Activated naive CD4-positive, alpha-beta T cell treated with anti-CD3 and anti-CD28 coated beads, Interleukin-2, amount 50 U/mL, for 24 hours (primary cell): ENCODE results near the gene BUB1.
A peak's percentile ranks its signal among the peaks of the same experiment; 100 is the strongest.
"Not testable (repeated sequence)": the region's sequence is repeated elsewhere in the genome, so short reads cannot be mapped to it uniquely, and the experiment has no call there.

Source experiments
- H3K27ac Mint-ChIP-seq: one replicate; pipeline ENCODE4 v1.8.0; 2021; ENCODE audit warnings: mild to moderate bottlenecking, mixed read lengths
- H3K27me3 Mint-ChIP-seq: one replicate; pipeline ENCODE4 v1.8.0; 2021; ENCODE audit warnings: mixed read lengths
- H3K36me3 Mint-ChIP-seq: one replicate; pipeline ENCODE4 v1.8.0; 2021; ENCODE audit warnings: mixed read lengths
- H3K4me1 Mint-ChIP-seq: one replicate; pipeline ENCODE4 v1.8.0; 2021; ENCODE audit warnings: mixed read lengths
- H3K4me3 Mint-ChIP-seq: one replicate; pipeline ENCODE4 v1.8.0; 2021; ENCODE audit warnings: mild to moderate bottlenecking, mixed read lengths
- H3K9me3 Mint-ChIP-seq: one replicate; pipeline ENCODE4 v1.8.0; 2021; ENCODE audit warnings: mixed read lengths

BUB1 gene

DNA sequence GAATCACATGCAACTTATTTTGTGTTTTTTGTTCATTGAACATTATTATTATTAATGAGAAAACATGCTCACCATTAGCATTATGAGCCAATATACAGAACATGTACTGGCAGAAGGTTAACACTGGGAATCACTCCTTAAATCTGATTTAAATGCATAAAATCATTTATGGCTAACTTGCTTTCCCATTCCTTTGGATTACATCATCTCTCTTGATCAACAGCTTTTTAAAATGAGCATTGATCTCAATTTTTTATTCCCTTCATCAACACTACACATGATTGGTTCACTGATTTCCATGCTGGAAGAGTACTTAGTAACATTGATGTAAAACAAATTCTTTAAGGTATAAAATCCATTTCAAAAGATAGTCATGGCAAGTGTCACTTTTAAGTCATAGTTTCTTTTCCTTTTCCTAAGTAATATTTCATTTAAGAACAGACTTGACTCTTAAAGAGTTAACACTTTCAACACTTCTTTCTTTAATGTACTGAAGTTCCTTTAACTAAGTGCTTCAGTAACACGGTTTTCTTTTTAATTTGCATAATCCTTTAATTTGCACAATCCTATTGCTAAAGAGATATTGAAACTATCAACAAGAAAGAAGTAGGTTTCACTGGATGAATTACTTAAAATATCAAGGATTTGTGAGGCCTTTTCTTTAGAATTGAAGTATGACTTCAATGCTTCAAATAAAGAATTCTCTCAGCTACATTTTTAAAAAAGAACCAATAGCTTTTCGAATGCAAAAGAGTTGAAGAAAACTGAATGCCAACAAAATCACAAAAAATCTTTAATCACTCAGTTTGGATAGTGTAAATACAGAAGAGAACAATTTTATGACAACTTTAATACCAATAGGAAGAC lies 24.9 kb upstream of the BUB1 start:
- Mint-ChIP-seq H3K4me3 (no peak overlapping the region), H3K27me3 (peaks cover 6% of the 10 kb centered on the region), H3K4me1 (no peaks in the 10 kb centered on the region), H3K9me3 (no peaks in the 10 kb centered on the region), H3K27ac (no peak overlapping the region), H3K36me3 (no peaks in the 10 kb centered on the region)

DNA sequence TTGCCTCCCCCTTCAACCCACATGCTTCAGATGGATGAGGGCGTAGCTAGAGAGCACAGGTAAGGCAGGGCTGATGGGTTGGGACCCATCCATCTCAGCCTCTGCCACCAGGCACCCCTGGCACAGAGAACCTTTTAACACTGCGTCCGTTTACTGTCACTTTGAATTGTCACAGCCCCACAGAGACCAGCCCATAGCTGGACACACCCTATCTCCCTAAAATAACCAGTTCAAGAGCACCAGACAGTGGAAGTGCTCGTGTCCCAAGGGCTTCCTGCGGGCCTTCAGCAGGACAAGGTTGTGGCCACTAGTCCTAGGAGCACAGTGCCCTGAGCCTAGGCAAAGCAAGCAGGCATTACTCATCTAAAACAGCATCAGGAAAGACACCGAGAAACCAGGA lies 20.4 kb upstream of the BUB1 start:
- not testable (repeated sequence) for H3K4me3 Mint-ChIP-seq, H3K36me3 Mint-ChIP-seq, H3K27me3 Mint-ChIP-seq, H3K27ac Mint-ChIP-seq, H3K4me1 Mint-ChIP-seq, H3K9me3 Mint-ChIP-seq

DNA sequence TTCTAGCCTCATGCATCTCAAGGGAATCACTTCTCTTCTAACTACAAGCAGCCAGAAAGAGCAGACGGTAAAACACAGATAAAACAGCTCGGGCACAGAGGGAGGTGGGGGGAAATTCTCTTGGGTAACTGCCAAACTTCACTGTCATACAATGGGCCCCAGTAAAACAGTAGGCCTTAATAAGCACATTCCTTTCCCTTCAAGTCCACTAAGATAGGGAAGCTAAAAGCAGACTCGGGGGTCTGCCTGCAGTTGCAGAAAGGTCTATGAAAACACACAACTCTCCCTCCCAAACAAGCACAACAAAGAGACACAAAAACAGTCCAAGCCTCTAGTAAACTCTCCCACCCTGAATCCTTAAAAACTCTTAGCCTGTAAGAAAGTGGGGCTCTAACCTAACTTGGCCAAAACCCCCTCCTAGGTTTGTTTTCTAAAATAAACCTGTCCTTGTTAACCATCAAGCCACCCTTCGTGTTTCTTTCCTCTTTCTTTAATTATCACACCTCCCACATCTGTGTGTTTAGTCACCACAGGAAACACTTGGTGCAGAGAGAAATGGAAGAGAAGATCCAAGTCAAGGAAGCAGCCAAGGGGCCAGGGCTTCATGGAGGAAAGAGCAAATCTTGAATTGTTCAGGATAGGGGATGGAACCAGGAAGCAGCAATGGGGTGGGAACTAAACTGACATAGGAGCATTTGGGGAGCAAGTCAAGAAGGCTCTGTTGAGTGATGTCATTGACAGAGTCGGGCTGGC lies 17.5 kb upstream of the BUB1 start:
- H3K4me1 Mint-ChIP-seq, H3K9me3 Mint-ChIP-seq, H3K4me3 Mint-ChIP-seq, H3K27me3 Mint-ChIP-seq, H3K36me3 Mint-ChIP-seq, H3K27ac Mint-ChIP-seq: not testable (repeated sequence)

- Mint-ChIP-seq H3K27ac (no peak overlapping the region), H3K4me1 (peaks cover 5% of the 10 kb centered on the region), H3K27me3 (peaks cover 4% of the 10 kb centered on the region), H3K4me3 (no peak overlapping the region), H3K36me3 (no peaks in the 10 kb centered on the region), H3K9me3 (no peaks in the 10 kb centered on the region)
Observed at GRCh38 chr2:110691612-110692258, 13.9 kb upstream of the BUB1 start.

DNA sequence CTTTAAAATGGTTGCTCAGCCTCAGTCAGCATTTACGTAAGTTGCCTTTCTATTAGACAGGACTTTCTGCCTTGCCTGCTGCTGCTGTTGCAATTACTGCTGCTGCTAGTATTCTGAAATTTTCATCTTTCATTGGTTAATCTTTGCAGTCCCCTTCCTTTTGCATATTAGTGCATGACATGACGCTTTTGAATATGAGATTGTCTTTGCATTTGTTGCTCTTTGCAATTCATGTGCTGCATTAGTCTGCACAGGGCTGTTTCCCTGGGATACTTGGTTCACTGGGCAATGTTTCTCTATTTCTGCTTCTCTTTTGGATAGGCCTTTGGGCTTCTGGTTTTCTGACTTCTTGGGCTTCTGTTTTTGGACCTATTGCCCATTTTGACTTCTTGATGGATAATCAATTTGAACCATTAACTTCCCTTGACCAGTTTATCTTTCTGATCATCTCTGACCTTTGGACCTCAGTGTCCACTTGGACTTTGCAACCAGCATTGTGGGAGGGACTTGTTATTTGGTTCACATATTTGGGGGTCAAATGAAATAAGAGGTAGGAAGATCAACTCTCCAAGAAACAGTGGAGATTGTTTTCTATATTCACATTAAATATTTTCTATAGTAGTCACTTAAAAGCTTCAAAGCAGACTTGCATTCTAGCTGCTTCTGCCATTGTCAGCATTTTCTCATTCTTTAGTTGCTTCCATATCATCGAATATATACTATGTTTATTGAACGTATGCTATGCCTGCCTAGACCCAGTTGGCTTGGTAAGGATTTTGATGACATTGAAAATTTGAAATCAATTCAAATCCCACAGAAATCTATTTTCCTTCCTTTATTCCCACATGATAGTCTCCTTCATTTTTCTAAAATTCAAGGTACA lies 12.5 kb upstream of the BUB1 start:
- Mint-ChIP-seq H3K9me3 (no peaks in the 10 kb centered on the region), H3K27me3 (peaks cover 3% of the 10 kb centered on the region), H3K4me1 (peaks cover 3% of the 10 kb centered on the region), H3K27ac (no peak overlapping the region), H3K36me3 (no peaks in the 10 kb centered on the region), H3K4me3 (no peak overlapping the region)

GRCh38 chr2:110688594-110689091 lies 10.8 kb upstream of the BUB1 start:
- H3K4me1 Mint-ChIP-seq, result no peaks in the 10 kb centered on the region
- no peak overlapping the region for H3K4me3 Mint-ChIP-seq
- H3K36me3 Mint-ChIP-seq, result no peaks in the 10 kb centered on the region
- H3K27ac Mint-ChIP-seq, result no peak overlapping the region
- no peaks in the 10 kb centered on the region for H3K9me3 Mint-ChIP-seq
- no peaks in the 10 kb centered on the region for H3K27me3 Mint-ChIP-seq

DNA sequence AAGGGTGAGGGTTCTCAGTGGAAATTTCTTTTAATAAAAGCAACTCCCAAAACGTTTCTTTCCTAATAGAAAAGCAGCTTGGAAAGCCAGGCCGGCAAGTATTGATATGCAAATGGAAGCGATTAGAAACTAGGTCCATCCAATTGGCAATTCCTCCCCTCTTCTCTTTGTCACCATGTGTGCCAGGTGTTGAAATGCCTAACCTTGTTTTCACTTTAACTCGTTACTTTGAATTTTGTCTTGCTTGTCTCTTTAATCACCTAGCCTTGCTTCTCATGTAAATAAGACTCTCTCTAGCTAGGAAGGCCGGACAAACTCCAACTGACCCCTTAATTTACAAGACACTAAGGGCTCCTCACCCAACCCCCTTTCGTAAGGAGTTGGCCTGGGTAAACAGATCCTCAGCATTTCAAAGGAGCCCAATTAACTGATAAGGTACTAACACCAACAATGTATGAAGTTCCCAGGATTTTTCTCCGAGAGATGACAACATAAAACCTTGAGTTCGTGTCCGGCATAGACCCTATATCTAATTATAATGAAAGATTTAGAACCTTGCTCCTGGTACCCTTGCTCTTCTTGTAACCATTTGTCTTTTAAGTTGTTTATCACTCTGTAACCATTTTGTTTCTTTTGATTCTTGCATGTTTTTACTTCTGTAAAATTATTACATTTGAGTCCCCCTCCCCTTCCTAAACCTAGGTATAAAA lies 10.1 kb upstream of the BUB1 start:
- not testable (repeated sequence) for H3K27ac Mint-ChIP-seq, H3K4me3 Mint-ChIP-seq, H3K36me3 Mint-ChIP-seq, H3K9me3 Mint-ChIP-seq, H3K27me3 Mint-ChIP-seq, H3K4me1 Mint-ChIP-seq

DNA sequence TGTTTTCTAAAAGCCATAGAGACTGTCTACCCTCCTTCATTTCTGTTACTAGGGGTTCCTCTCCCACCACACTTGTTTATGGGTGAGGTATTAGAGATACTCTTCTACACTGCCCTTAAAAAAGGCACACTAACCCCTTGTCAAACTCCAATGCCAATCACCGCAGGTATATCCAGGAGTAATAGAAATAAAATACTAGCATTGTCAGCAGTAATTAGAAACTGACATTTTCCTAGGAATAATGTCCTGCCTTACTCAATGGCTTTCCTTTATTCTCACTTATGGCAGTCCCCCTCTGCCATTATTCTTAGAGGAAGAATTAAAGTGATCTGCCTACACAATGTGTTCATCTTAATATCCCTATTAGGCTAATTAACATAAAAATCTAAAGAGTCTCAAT lies 5.0 kb upstream of the BUB1 start:
- Mint-ChIP-seq H3K27ac (no peak overlapping the region), H3K36me3 (no peaks in the 10 kb centered on the region), H3K4me3 (no peak overlapping the region)

GRCh38 chr2:110682267-110682666 lies 4.4 kb upstream of the BUB1 start:
- Mint-ChIP-seq H3K36me3 (no peaks in the 10 kb centered on the region), H3K4me1 (peaks cover 12% of the 10 kb centered on the region), H3K9me3 (no peaks in the 10 kb centered on the region)

More for the DNA sequence above, 5.0 kb upstream of the BUB1 start:
- H3K4me1 Mint-ChIP-seq, result peaks cover 12% of the 10 kb centered on the region
- H3K9me3 Mint-ChIP-seq, result no peaks in the 10 kb centered on the region
- H3K27me3 Mint-ChIP-seq, result no peaks in the 10 kb centered on the region

DNA sequence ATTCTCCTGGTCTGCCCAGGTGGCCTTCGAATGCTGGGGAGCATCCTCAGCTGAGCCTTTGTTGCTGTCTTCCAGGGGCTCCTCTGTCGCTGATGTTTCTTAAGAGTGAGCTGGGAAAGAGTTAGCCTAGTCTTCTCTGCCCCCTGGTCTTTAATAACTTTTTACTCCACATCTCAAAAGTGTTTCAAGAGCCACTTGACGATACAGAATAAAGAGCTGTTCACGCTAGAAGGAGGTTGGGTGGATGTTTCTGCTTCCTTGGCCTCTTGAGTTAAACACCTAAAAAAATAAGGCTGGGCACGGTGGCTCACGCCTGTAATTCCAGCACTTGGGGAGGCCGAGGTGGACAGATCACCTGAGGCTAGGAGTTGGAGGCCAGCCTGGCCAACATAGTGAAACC lies 2.8 kb upstream of the BUB1 start:
- H3K4me1 Mint-ChIP-seq, result peaks cover 12% of the 10 kb centered on the region

More at GRCh38 chr2:110682267-110682666, 4.4 kb upstream of the BUB1 start:
- Mint-ChIP-seq H3K27me3 (no peaks in the 10 kb centered on the region), H3K27ac (no peak overlapping the region), H3K4me3 (no peak overlapping the region)

GRCh38 chr2:110679865-110680264 lies 2.0 kb upstream of the BUB1 start:
- Mint-ChIP-seq H3K36me3 (no peaks in the 10 kb centered on the region), H3K27ac (no peak overlapping the region), H3K9me3 (no peaks in the 10 kb centered on the region), H3K27me3 (no peaks in the 10 kb centered on the region), H3K4me1 (peaks cover 16% of the 10 kb centered on the region), H3K4me3 (peak overlapping the region; percentile 15)

More for the DNA sequence above, 2.8 kb upstream of the BUB1 start:
- Mint-ChIP-seq H3K27ac (no peak overlapping the region), H3K9me3 (no peaks in the 10 kb centered on the region), H3K27me3 (no peaks in the 10 kb centered on the region), H3K4me3 (no peak overlapping the region), H3K36me3 (no peaks in the 10 kb centered on the region)

- Mint-ChIP-seq H3K27ac (no peak overlapping the region), H3K9me3 (no peaks in the 10 kb centered on the region), H3K36me3 (no peaks in the 10 kb centered on the region), H3K4me3 (no peak overlapping the region), H3K27me3 (no peaks in the 10 kb centered on the region), H3K4me1 (peaks cover 16% of the 10 kb centered on the region)
Observed at GRCh38 chr2:110679337-110679707, 1.5 kb upstream of the BUB1 start.

- Mint-ChIP-seq H3K27ac (peak overlapping the region; percentile 78), H3K27me3 (no peaks in the 10 kb centered on the region), H3K9me3 (no peaks in the 10 kb centered on the region), H3K36me3 (no peaks in the 10 kb centered on the region), H3K4me3 (peak overlapping the region; percentile 91), H3K4me1 (peaks cover 16% of the 10 kb centered on the region)
Observed at GRCh38 chr2:110678457-110679336, 834 bp upstream of the BUB1 start.

DNA sequence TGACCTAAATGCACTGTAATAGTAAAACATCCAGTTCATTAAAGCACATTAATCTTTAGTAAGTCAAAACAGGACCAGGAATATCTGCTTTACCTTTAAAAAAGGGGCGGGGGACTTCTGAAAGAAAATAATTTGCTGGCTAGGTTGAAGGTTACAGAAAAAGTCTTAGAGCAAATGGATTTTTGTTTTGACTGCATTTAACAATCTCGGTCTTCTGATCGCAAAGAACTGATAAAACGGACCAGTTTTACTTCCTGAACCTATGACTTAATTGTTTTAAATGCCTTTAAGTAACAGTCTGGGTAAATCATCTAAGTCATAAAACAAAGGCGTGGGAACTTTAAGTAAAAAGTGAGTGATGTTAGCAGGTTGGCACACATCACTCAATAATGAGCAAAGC lies 783 bp downstream of the BUB1 start:
- H3K4me1 Mint-ChIP-seq, result peaks cover 16% of the 10 kb centered on the region
- H3K36me3 Mint-ChIP-seq, result no peaks in the 10 kb centered on the region
- H3K27ac Mint-ChIP-seq, result peak overlapping the region; percentile 35
- H3K27me3 Mint-ChIP-seq, result no peaks in the 10 kb centered on the region
- no peaks in the 10 kb centered on the region for H3K9me3 Mint-ChIP-seq
- peak overlapping the region; percentile 91 for H3K4me3 Mint-ChIP-seq
